H1 (cell line): ENCODE measurements around the gene SMYD3. TPM values are rescaled to one million over a fixed set of nuclear protein-coding genes. Genes with fewer than 3 reads are reported as not detected.

ENCODE experiments used
- CTCF ChIA-PET: fragments of 300-600 bp; sonication (Branson Sonifier 250); formaldehyde crosslinking; loops from one replicate; lab custom pipeline; 2021; ENCODE audit not compliant: partially characterized antibody; lab: Charles Lee
- POLR2A ChIA-PET: fragments of 300-600 bp; sonication (Branson Sonifier 250); formaldehyde crosslinking; loops from one replicate; lab custom pipeline; 2021; ENCODE audit warnings: inconsistent platforms; ENCODE audit not compliant: partially characterized antibody; lab: Charles Lee
- DNase-seq, 2 experiments: peaks; one replicate each; pipeline versions ENCODE4 v3.0.0 to v3.0.0-alpha.2; 2010 to 2022; ENCODE audit warnings: low spot score in 2 of 2, low read depth in 1 of 2, mixed read lengths in 1 of 2
- FAIRE-seq: peaks from 2 replicates; lab custom pipeline; 2011; peaks lifted over from hg19 to GRCh38; lab: Jason Lieb, UNC
- H2AFZ ChIP-seq: 2 replicates; pipeline ENCODE4 v1.8.1; 2012; ENCODE audit warnings: low read length, inconsistent platforms
- H2AK5ac ChIP-seq: 2 replicates; pipeline ENCODE4 v1.6.1; 2013; ENCODE audit warnings: low read depth, low read length
- H2BK120ac ChIP-seq: replicated peaks from 2 replicates; pipeline ENCODE3; 2013; ENCODE audit warnings: low read depth, low read length, inconsistent platforms
- H2BK12ac ChIP-seq: 2 replicates; pipeline ENCODE4 v1.6.1; 2013; ENCODE audit warnings: low read depth, low read length
- H2BK15ac ChIP-seq: 2 replicates; pipeline ENCODE4 v1.6.1; 2013; ENCODE audit warnings: low read length
- H2BK20ac ChIP-seq: 2 replicates; pipeline ENCODE4 v1.6.1; 2013; ENCODE audit warnings: low read length
- H2BK5ac ChIP-seq: 2 replicates; pipeline ENCODE4 v1.6.1; 2013; ENCODE audit warnings: low read depth, low read length
- H3K14ac ChIP-seq: 2 replicates; pipeline ENCODE4 v1.6.1; 2013; ENCODE audit warnings: inconsistent platforms; ENCODE audit not compliant: insufficient read length
- H3K18ac ChIP-seq: 2 replicates; pipeline ENCODE4 v1.6.1; 2013; ENCODE audit warnings: low read length; ENCODE audit errors: extremely low read depth
- H3K23ac ChIP-seq: 2 replicates; pipeline ENCODE4 v1.6.1; 2013; ENCODE audit warnings: inconsistent platforms; ENCODE audit not compliant: insufficient read length
- H3K23me2 ChIP-seq: 2 replicates; pipeline ENCODE4 v1.6.1; 2013; ENCODE audit warnings: low read depth, low read length
- H3K27ac ChIP-seq: 2 replicates; pipeline ENCODE4 v1.6.1; 2011; ENCODE audit warnings: low read depth, low read length, inconsistent platforms
- H3K27me3 ChIP-seq, 4 experiments: replicated peaks in 1 of 4; 1 replicate in 1 of 4; 2 replicates in 3 of 4; pipeline versions ENCODE4 v1.6.1 to v1.8.1; 2011 to 2013; ENCODE audit warnings: low read length in 3 of 4, mild to moderate bottlenecking in 3 of 4, inconsistent platforms in 2 of 4, mixed read lengths in 2 of 4, moderate library complexity in 1 of 4; ENCODE audit not compliant: control insufficient read depth in 3 of 4, insufficient read depth in 3 of 4; ENCODE audit errors: extremely low read depth in 1 of 4
- H3K36me3 ChIP-seq, 4 experiments: 2 replicates each; pipeline versions ENCODE4 v1.6.1 to v1.8.1; 2011 to 2013; ENCODE audit warnings: mild to moderate bottlenecking in 4 of 4, low read length in 3 of 4, moderate library complexity in 2 of 4, control low read depth in 1 of 4, inconsistent platforms in 1 of 4; ENCODE audit not compliant: insufficient read depth in 4 of 4, control insufficient read depth in 2 of 4
- H3K4ac ChIP-seq: replicated peaks from 2 replicates; pipeline ENCODE3; 2013; ENCODE audit warnings: low read length, low read depth, mixed read lengths, inconsistent platforms; ENCODE audit not compliant: insufficient read length
- H3K4me1 ChIP-seq, 4 experiments: replicated peaks in 1 of 4; 1 replicate in 1 of 4; 2 replicates in 3 of 4; pipeline versions ENCODE4 v1.6.1 to v1.8.1; 2011 to 2013; ENCODE audit warnings: low read length in 3 of 4, inconsistent platforms in 2 of 4, mixed read lengths in 1 of 4; ENCODE audit not compliant: insufficient read depth in 4 of 4, control insufficient read depth in 3 of 4
- H3K4me2 ChIP-seq, 2 experiments: 2 replicates each; pipeline versions ENCODE4 v1.6.1 to v1.8.1; 2011 to 2013; ENCODE audit warnings: low read depth in 2 of 2, low read length in 2 of 2, control low read depth in 1 of 2, inconsistent platforms in 1 of 2, mild to moderate bottlenecking in 1 of 2; ENCODE audit not compliant: insufficient read depth in 1 of 2
- H3K4me3 ChIP-seq, 4 experiments: fragments of 200-600, 300-600 bp in 1 of 4; sonication (generic), shearing (Covaris generic), sonication (Bioruptor Twin) in 1 of 4; 2 replicates each; pipeline versions ENCODE4 v1.5.1 to v1.8.1; 2011 to 2016; ENCODE audit warnings: low read length in 4 of 4, low read depth in 3 of 4, control low read depth in 2 of 4, inconsistent platforms in 2 of 4, mild to moderate bottlenecking in 2 of 4, mixed read lengths in 1 of 4, moderate library complexity in 1 of 4; ENCODE audit not compliant: insufficient read depth in 2 of 4; ENCODE audit errors: extremely low read depth in 1 of 4
- H3K56ac ChIP-seq: replicated peaks from 2 replicates; pipeline ENCODE3; 2013; ENCODE audit warnings: low read depth, mild to moderate bottlenecking, mixed read lengths, low read length, inconsistent platforms; ENCODE audit not compliant: insufficient read length
- H3K79me1 ChIP-seq: 2 replicates; pipeline ENCODE4 v1.6.1; 2013; ENCODE audit warnings: low read depth, low read length, control low read depth
- H3K79me2 ChIP-seq, 2 experiments: 2 replicates each; pipeline versions ENCODE4 v1.6.1 to v1.8.1; 2012 to 2013; ENCODE audit warnings: low read length in 2 of 2, mild to moderate bottlenecking in 2 of 2, inconsistent platforms in 1 of 2; ENCODE audit not compliant: insufficient read depth in 2 of 2, control insufficient read depth in 1 of 2
- H3K9ac ChIP-seq, 4 experiments: replicated peaks in 1 of 4; 1 replicate in 1 of 4; 2 replicates in 3 of 4; pipeline versions ENCODE4 v1.6.1 to v1.8.1; 2011 to 2013; ENCODE audit warnings: low read depth in 3 of 4, low read length in 3 of 4, control low read depth in 2 of 4, mild to moderate bottlenecking in 2 of 4, moderate library complexity in 2 of 4, inconsistent platforms in 1 of 4; ENCODE audit errors: extremely low read depth in 1 of 4
- H3K9me3 ChIP-seq, 2 experiments: 2 replicates each; pipeline versions ENCODE4 v1.6.1 to v1.8.1; 2012 to 2013; ENCODE audit warnings: mild to moderate bottlenecking in 2 of 2, moderate library complexity in 2 of 2, control low read depth in 1 of 2, inconsistent platforms in 1 of 2, low read depth in 1 of 2, low read length in 1 of 2, mixed read lengths in 1 of 2; ENCODE audit not compliant: insufficient read depth in 2 of 2
- H4K20me1 ChIP-seq, 2 experiments: replicated peaks in 1 of 2; 2 replicates each; pipeline versions ENCODE3 to v1.8.1; 2011 to 2013; ENCODE audit warnings: inconsistent platforms in 2 of 2, low read length in 2 of 2, mild to moderate bottlenecking in 1 of 2; ENCODE audit not compliant: insufficient read depth in 2 of 2, control insufficient read depth in 1 of 2
- H4K5ac ChIP-seq: 2 replicates; pipeline ENCODE4 v1.6.1; 2013; ENCODE audit warnings: low read length, low read depth, mixed read lengths, inconsistent platforms; ENCODE audit not compliant: insufficient read length
- H4K8ac ChIP-seq: 2 replicates; pipeline ENCODE4 v1.8.0; 2013; ENCODE audit warnings: mild to moderate bottlenecking, moderate library complexity, low read length, inconsistent platforms; ENCODE audit not compliant: insufficient read depth; ENCODE audit errors: extremely low read depth
- H4K91ac ChIP-seq: replicated peaks from 2 replicates; pipeline ENCODE3; 2013; ENCODE audit warnings: low read length, mixed read lengths, inconsistent platforms; ENCODE audit not compliant: insufficient read length
- BRCA1 ChIP-seq: IDR thresholded peaks from 2 replicates; pipeline ENCODE4 v1.6.1; 2012; ENCODE audit warnings: low read depth, low read length, improper control_type of control experiment
- CHD2 ChIP-seq: IDR thresholded peaks from 2 replicates; pipeline ENCODE4 v1.6.1; 2012; ENCODE audit warnings: low read length, improper control_type of control experiment
- CTCF ChIP-seq, 3 experiments: IDR thresholded peaks; 1 replicate in 2 of 3; 2 replicates in 1 of 3; pipeline versions ENCODE4 v1.5.1 to v1.6.1; 2011; ENCODE audit warnings: low read length in 3 of 3, mild to moderate bottlenecking in 3 of 3, inconsistent platforms in 2 of 3, low read depth in 1 of 3, moderate library complexity in 1 of 3; ENCODE audit not compliant: insufficient read depth in 1 of 3; ENCODE audit errors: control extremely low read depth in 1 of 3
- JUN ChIP-seq: IDR thresholded peaks from 2 replicates; pipeline ENCODE4 v1.6.1; 2011; ENCODE audit warnings: low read depth, mild to moderate bottlenecking, improper control_type of control experiment, low read length
- NANOG ChIP-seq: IDR thresholded peaks from 2 replicates; pipeline ENCODE4 v1.6.1; 2011; ENCODE audit warnings: low read length, low read depth, mild to moderate bottlenecking, inconsistent platforms; ENCODE audit not compliant: insufficient read depth, poor library complexity, severe bottlenecking
- PHF8 ChIP-seq: fragments of 200-600 bp; sonication (generic); conservative IDR thresholded peaks from 2 replicates; pipeline ENCODE4 v1.7.1; 2012; ENCODE audit warnings: low read depth, mild to moderate bottlenecking, inconsistent platforms, low read length, moderate library complexity
- POLR2A ChIP-seq, 2 experiments: IDR thresholded peaks; 1 replicate in 1 of 2; 2 replicates in 1 of 2; pipeline ENCODE4 v1.6.1; 2011; ENCODE audit warnings: low read depth in 2 of 2, low read length in 2 of 2, mild to moderate bottlenecking in 2 of 2; ENCODE audit errors: control extremely low read depth in 1 of 2
- RNF2 ChIP-seq: fragments of 200-900, 300-1000 bp; sonication (generic); IDR thresholded peaks from 2 replicates; pipeline ENCODE4 v1.7.1; 2016; ENCODE audit warnings: borderline replicate concordance, low read depth, mild to moderate bottlenecking, antibody characterized with exemption, low read length; ENCODE audit not compliant: poor library complexity, severe bottlenecking; ENCODE audit errors: missing control alignments
- RXRA ChIP-seq: IDR thresholded peaks from 2 replicates; pipeline ENCODE4 v1.6.1; 2011; ENCODE audit warnings: low read depth, mild to moderate bottlenecking, low read length, moderate library complexity; ENCODE audit not compliant: insufficient read depth
- TAF7 ChIP-seq: optimal IDR thresholded peaks from 2 replicates; pipeline ENCODE3; 2011; ENCODE audit warnings: low read depth, mild to moderate bottlenecking, inconsistent platforms, low read length, moderate library complexity, borderline replicate concordance
- WGBS, 2 experiments: shearing (Covaris generic) in 1 of 2; methylation state at CpG; one replicate each; pipeline versions ENCODE4 v1.1.6 to v1.1.7; 2013 to 2015; ENCODE audit warnings: low lambda C conversion rate in 2 of 2, mixed read lengths in 2 of 2, inconsistent platforms in 1 of 2, low coverage in 1 of 2, missing lambda C conversion rate in 1 of 2; ENCODE audit not compliant: insufficient replicate concordance in 2 of 2, insufficient coverage in 1 of 2, insufficient read length in 1 of 2; ENCODE audit errors: extremely low coverage in 1 of 2, missing lambda C conversion rate in 1 of 2; 5-methylcytosine and 5-hydroxymethylcytosine counted together
- polyA plus RNA-seq, 7 experiments: library from polyadenylated mRNA; depleted of rRNA in 3 of 7; stranded (reverse) in 5 of 7; unstranded in 2 of 7; fragments of >200 nt in 5 of 7; fragments of 200-250 nt in 2 of 7; gene quantifications; 1 replicate in 5 of 7; 2 replicates in 1 of 7; 4 replicates in 1 of 7; pipeline versions ENCODE4 v1.2.1 to v1.2.3, GENCODE V29; 2011 to 2013; ENCODE audit warnings: missing spikeins in 2 of 7, mixed read lengths in 2 of 7
- total RNA-seq: library from RNA; stranded (reverse); fragmentation: NEBNext Ultra II Directional; extraction: Animal tissue kit (Norgen Biotek cat#: 25700); gene quantifications from 2 replicates; pipeline ENCODE4 v1.2.1, GENCODE V29; 2021

The SMYD3 gene
- total and polyA plus RNA-seq, 2 of the 8 experiments (the other 6 are each of a cell fraction or from before 2014, with no cell fraction given), result 17.3 to 25.4 TPM

- H4K5ac ChIP-seq, result no peak overlapping the region
- DNase-seq, result no peak
- no peaks in the 10 kb centered on the region for H3K79me1 ChIP-seq
- no peaks in the 10 kb centered on the region for H4K20me1 ChIP-seq
- H2BK12ac ChIP-seq, result no peak overlapping the region
- H2BK5ac ChIP-seq, result no peak overlapping the region
- no peak overlapping the region for H3K18ac ChIP-seq
- no peak overlapping the region for H3K4me3 ChIP-seq
- no peak overlapping the region for H3K23ac ChIP-seq
- no peak overlapping the region for H3K27ac ChIP-seq
- ChIA-PET CTCF (no interaction called here), POLR2A (no interaction called here)
- no peak overlapping the region for H2BK120ac ChIP-seq
- no peak overlapping the region for H3K4me2 ChIP-seq
- H3K4me1 ChIP-seq, result no peaks in the 10 kb centered on the region
- FAIRE-seq, result no peak
- no peak overlapping the region for H3K56ac ChIP-seq
- no peak overlapping the region for H4K8ac ChIP-seq
- H3K27me3 ChIP-seq, result peaks cover 0 to 1% (median 0%) of the 10 kb centered on the region in 4 experiments; a peak in 1 of 7 replicates
- no peak overlapping the region for H3K4ac ChIP-seq
- no peak overlapping the region for H3K9ac ChIP-seq
- H2BK20ac ChIP-seq, result no peak overlapping the region
- H4K91ac ChIP-seq, result no peak overlapping the region
- H3K23me2 ChIP-seq, result no peaks in the 10 kb centered on the region
- H2BK15ac ChIP-seq, result no peak overlapping the region
- H2AFZ ChIP-seq, result no peak overlapping the region
- H3K14ac ChIP-seq, result no peak overlapping the region
- no peak overlapping the region for H2AK5ac ChIP-seq
- H3K79me2 ChIP-seq, result no peaks in the 10 kb centered on the region
- no peaks in the 10 kb centered on the region for H3K36me3 ChIP-seq
- 77% methylated on average over 1 of the region's 1 CpG; no CpG with 5 or more reads in 1 of the 2 experiments for WGBS, 2 experiments
- no peaks in the 10 kb centered on the region for H3K9me3 ChIP-seq
- TF ChIP-seq JUN (no peak), RNF2 (no peak), BRCA1 (no peak), CHD2 (no peak), PHF8 (no peak), CTCF (IDR thresholded peaks at IDR 0.05; ENCODE audit: control extremely low read depth in 1 of 3, insufficient read depth in 1 of 3, low read depth in 1 of 3, low read length in 3 of 3) (no peak), TAF7 (no peak), POLR2A (IDR thresholded peaks at IDR 0.05; ENCODE audit: control extremely low read depth in 1 of 2, low read depth in 2 of 2, low read length in 2 of 2) (no peak), NANOG (no peak), RXRA (no peak)
Measured at GRCh38 chr1:246131095-246131494, 376.0 kb downstream of the SMYD3 start.
